ENCODE measurements around the gene MME. TPM values are rescaled to one million over a fixed set of nuclear protein-coding genes. Genes with fewer than 3 reads are reported as not detected.

Gene MME
- total RNA-seq, 4 donors from 2014 or later: 1.5 to 81.7 (median 20.5) TPM

GRCh38 chr3:155159301-155159700 is 79.2 kb downstream of the MME start:
- Histone ChIP-seq H3K27ac (no peak overlapping the region), H3K36me3 (no peaks in the 10 kb centered on the region), H3K27me3 (no peaks in the 10 kb centered on the region), H3K4me3 (no peak overlapping the region), H3K4me1 (peaks cover 0 to 3% (median 0%) of the 10 kb centered on the region in 3 donors), H3K9me3 (no peaks in the 10 kb centered on the region)
- WGBS, 2 donors (ENCODE audit: low coverage in 1 of 2): 92 to 100% methylated on average over 2 of the region's 2 CpGs
- TF ChIP-seq EP300 (IDR thresholded peaks at IDR 0.05) (no peak), POLR2AphosphoS5 (IDR thresholded peaks at IDR 0.05) (no peak), POLR2A (IDR thresholded peaks at IDR 0.05) (no peak)
- TF ChIP-seq, protein P1, sequence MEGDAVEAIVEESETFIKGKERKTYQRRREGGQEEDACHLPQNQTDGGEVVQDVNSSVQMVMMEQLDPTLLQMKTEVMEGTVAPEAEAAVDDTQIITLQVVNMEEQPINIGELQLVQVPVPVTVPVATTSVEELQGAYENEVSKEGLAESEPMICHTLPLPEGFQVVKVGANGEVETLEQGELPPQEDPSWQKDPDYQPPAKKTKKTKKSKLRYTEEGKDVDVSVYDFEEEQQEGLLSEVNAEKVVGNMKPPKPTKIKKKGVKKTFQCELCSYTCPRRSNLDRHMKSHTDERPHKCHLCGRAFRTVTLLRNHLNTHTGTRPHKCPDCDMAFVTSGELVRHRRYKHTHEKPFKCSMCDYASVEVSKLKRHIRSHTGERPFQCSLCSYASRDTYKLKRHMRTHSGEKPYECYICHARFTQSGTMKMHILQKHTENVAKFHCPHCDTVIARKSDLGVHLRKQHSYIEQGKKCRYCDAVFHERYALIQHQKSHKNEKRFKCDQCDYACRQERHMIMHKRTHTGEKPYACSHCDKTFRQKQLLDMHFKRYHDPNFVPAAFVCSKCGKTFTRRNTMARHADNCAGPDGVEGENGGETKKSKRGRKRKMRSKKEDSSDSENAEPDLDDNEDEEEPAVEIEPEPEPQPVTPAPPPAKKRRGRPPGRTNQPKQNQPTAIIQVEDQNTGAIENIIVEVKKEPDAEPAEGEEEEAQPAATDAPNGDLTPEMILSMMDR (IDR thresholded peaks at IDR 0.05): no peak
- ATAC-seq: no peak

GRCh38 chr3:155161640-155162292 is 81.6 kb downstream of the MME start:
- Histone ChIP-seq H3K4me1 (peaks cover 0 to 3% (median 0%) of the 10 kb centered on the region in 3 donors), H3K27me3 (no peaks in the 10 kb centered on the region), H3K27ac (no peak overlapping the region), H3K36me3 (no peaks in the 10 kb centered on the region), H3K4me3 (no peak overlapping the region), H3K9me3 (no peaks in the 10 kb centered on the region)
- ATAC-seq: no peak
- WGBS, 2 donors (ENCODE audit: low coverage in 1 of 2): 81 to 84% methylated on average over 4 of the region's 4 CpGs
- TF ChIP-seq, protein P1 (IDR thresholded peaks at IDR 0.05): no peak
- TF ChIP-seq POLR2AphosphoS5 (IDR thresholded peaks at IDR 0.05): no peak
- TF ChIP-seq POLR2A (IDR thresholded peaks at IDR 0.05): no peak
- no peak for TF ChIP-seq EP300 (IDR thresholded peaks at IDR 0.05)

DNA sequence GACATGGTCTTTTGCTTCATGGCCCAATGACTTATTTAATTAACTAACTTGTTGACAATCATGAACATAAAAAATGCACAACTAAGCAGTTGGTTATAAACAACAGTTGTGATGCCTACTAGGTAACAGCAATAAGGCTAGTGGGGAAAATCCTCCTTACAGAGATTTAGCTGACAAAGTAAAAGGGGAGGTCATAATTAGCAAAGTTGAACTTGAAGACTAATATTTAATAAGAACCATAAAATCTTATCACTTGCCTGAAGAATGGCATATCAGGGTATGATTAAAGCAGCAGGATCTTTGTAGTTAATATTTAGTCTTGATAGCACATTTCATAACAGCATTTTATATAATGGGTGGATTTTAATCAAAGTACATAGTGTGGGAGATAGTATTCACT is 84.2 kb downstream of the MME start:
- H3K9me3 ChIP-seq: no peaks in the 10 kb centered on the region
- H3K27me3 ChIP-seq: no peaks in the 10 kb centered on the region
- no peak for ATAC-seq
- no peak overlapping the region for H3K27ac ChIP-seq
- H3K36me3 ChIP-seq: no peaks in the 10 kb centered on the region
- H3K4me1 ChIP-seq: no peaks in the 10 kb centered on the region
- TF ChIP-seq POLR2A (IDR thresholded peaks at IDR 0.05): no peak
- no peak for TF ChIP-seq POLR2AphosphoS5 (IDR thresholded peaks at IDR 0.05)
- TF ChIP-seq, protein P1 (IDR thresholded peaks at IDR 0.05): no peak
- TF ChIP-seq EP300 (IDR thresholded peaks at IDR 0.05): no peak
- H3K4me3 ChIP-seq: no peak overlapping the region

- no peaks in the 10 kb centered on the region for H3K36me3 ChIP-seq
- H3K27me3 ChIP-seq: no peaks in the 10 kb centered on the region
- H3K27ac ChIP-seq: no peak overlapping the region
- no peaks in the 10 kb centered on the region for H3K4me1 ChIP-seq
- H3K4me3 ChIP-seq: no peak overlapping the region
- no peak for ATAC-seq
- TF ChIP-seq POLR2AphosphoS5 (IDR thresholded peaks at IDR 0.05) (no peak), POLR2A (IDR thresholded peaks at IDR 0.05) (no peak), EP300 (IDR thresholded peaks at IDR 0.05) (no peak)
- TF ChIP-seq, protein P1 (IDR thresholded peaks at IDR 0.05): no peak
- WGBS, 2 donors (ENCODE audit: low coverage in 1 of 2): 73 to 94% methylated on average over 1 to 2 of the region's 2 CpGs
- no peaks in the 10 kb centered on the region for H3K9me3 ChIP-seq
Measured at GRCh38 chr3:155166441-155166840, 86.3 kb downstream of the MME start.

DNA sequence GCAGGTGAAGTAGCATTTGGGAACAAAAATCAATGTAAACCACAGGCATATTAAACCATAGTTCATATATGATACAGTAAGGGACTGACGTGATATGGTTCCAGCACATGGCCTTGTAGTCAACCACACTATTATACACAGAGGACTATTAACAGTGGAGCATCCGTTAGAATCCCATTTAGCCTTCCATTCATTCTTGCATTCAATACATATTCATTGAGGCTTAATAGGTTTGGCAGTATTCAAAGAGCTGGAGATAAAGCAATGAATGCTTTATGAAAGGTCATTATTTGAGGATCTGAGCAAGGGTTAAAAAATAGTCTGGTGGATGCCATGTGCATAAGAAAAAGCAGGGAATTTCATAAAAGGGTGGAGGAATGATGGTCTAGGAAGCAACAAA is 89.1 kb downstream of the MME start:
- H3K27me3 ChIP-seq: no peaks in the 10 kb centered on the region
- H3K4me3 ChIP-seq: no peak overlapping the region
- H3K36me3 ChIP-seq: no peaks in the 10 kb centered on the region
- no peak for ATAC-seq
- no peaks in the 10 kb centered on the region for H3K9me3 ChIP-seq
- TF ChIP-seq POLR2A (IDR thresholded peaks at IDR 0.05) (no peak), EP300 (IDR thresholded peaks at IDR 0.05) (no peak), POLR2AphosphoS5 (IDR thresholded peaks at IDR 0.05) (no peak)
- TF ChIP-seq, protein P1 (IDR thresholded peaks at IDR 0.05): no peak
- WGBS, 2 donors (ENCODE audit: low coverage in 1 of 2): 81 to 88% methylated on average over 2 of the region's 2 CpGs
- no peaks in the 10 kb centered on the region for H3K4me1 ChIP-seq
- no peak overlapping the region for H3K27ac ChIP-seq
